Colonic mucosa (tissue), 4 donors: ENCODE measurements around the gene UBE2G2. TPM values are rescaled to one million over a fixed set of nuclear protein-coding genes. Genes with fewer than 3 reads are reported as not detected.

Experiments
- DNase-seq: peaks from one replicate; pipeline ENCODE4 v3.0.0-alpha.2; 2020
- H3K27ac ChIP-seq: fragments of 200-600 bp; one replicate; pipeline ENCODE4 v1.8.0; 2021
- H3K27me3 ChIP-seq: fragments of 200-600 bp; one replicate; pipeline ENCODE4 v1.8.0; 2021
- H3K36me3 ChIP-seq: fragments of 200-600 bp; one replicate; pipeline ENCODE4 v1.8.0; 2021
- H3K4me1 ChIP-seq: fragments of 200-600 bp; one replicate; pipeline ENCODE4 v1.8.0; 2021; ENCODE audit warnings: mild to moderate bottlenecking
- H3K4me3 ChIP-seq: fragments of 200-600 bp; one replicate; pipeline ENCODE4 v1.8.0; 2021
- H3K9ac ChIP-seq, 2 donors: one replicate each; pipeline ENCODE4 v1.7.0; 2013; ENCODE audit warnings: control low read depth in 2 of 2, low read depth in 2 of 2, low read length in 2 of 2
- H3K9me3 ChIP-seq: fragments of 200-600 bp; one replicate; pipeline ENCODE4 v1.8.0; 2021
- CTCF ChIP-seq: fragments of 200-600 bp; IDR thresholded peaks from one replicate; pipeline ENCODE4 v1.8.0; 2022; ENCODE audit warnings: antibody characterized with exemption, mild to moderate bottlenecking
- intact Hi-C: fragments of 100-400 bp; cut with DNase I; formaldehyde crosslinking; loops from one replicate; pipeline ENCODE4 v1.14.1; 2022
- total RNA-seq, 2 donors: library from RNA; stranded (reverse); fragmentation: NEBNext Ultra II Directional in 1 of 2; extraction: Animal tissue kit (Norgen Biotek cat#: 25700) in 1 of 2; gene quantifications; one replicate each; pipeline ENCODE4 v1.2.1, GENCODE V29; 2021
- donor health status: healthy.
- donor health status: DM: no; HTN: no; CAD: no.
- donor health status: DM: no; HTN: no; CAD: no.

UBE2G2 gene
- total RNA-seq, 2 donors from 2014 or later, result 50.3 to 76.1 TPM

- intact Hi-C loops, result no loop called here
- no peaks in the 10 kb centered on the region for H3K4me1 ChIP-seq
- H3K36me3 ChIP-seq, result no peaks in the 10 kb centered on the region
- no peaks in the 10 kb centered on the region for H3K27me3 ChIP-seq
- no peak for TF ChIP-seq CTCF
- H3K9me3 ChIP-seq, result no peaks in the 10 kb centered on the region
- no peak overlapping the region for H3K9ac ChIP-seq
- H3K4me3 ChIP-seq, result no peak overlapping the region
- no peak overlapping the region for H3K27ac ChIP-seq
- no peak for DNase-seq
These were observed 14.4 kb upstream of the UBE2G2 start for GRCh38 chr21:44815852-44816628.

GRCh38 chr21:44815225-44815624, 13.6 kb upstream of the UBE2G2 start:
- Histone ChIP-seq H3K9ac (no peak overlapping the region), H3K27ac (no peak overlapping the region), H3K4me1 (no peaks in the 10 kb centered on the region), H3K4me3 (no peak overlapping the region), H3K27me3 (no peaks in the 10 kb centered on the region), H3K9me3 (no peaks in the 10 kb centered on the region), H3K36me3 (no peaks in the 10 kb centered on the region)
- no peak for TF ChIP-seq CTCF
- intact Hi-C loops, result no loop called here
- DNase-seq, result no peak

- no peaks in the 10 kb centered on the region for H3K36me3 ChIP-seq
These were observed 12.9 kb upstream of the UBE2G2 start for GRCh38 chr21:44814498-44815023.

DNA sequence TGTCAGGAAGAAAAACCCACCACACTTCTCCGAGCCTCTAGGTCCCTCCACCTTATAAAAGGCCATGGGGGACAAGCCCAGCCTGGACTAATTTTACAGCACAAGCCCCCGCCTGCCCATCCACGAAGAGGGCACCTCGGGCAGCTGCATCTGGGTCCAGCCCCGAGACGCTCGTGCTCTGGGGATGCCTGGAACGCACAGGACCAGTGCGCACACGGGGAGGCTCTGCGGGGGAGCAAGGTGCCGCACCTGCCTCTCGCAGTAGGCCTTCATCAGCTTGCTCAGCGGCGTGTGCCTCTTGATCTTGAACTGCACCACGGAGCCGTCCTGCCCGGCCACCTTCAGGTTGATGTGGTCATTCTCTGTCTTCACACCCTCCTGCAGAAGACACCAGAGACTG, 12.1 kb upstream of the UBE2G2 start:
- H3K9ac ChIP-seq, result no peak overlapping the region
- H3K4me3 ChIP-seq, result no peak overlapping the region
- intact Hi-C loops, result no loop called here
- no peaks in the 10 kb centered on the region for H3K27me3 ChIP-seq
- no peaks in the 10 kb centered on the region for H3K4me1 ChIP-seq
- no peaks in the 10 kb centered on the region for H3K9me3 ChIP-seq
- no peak for DNase-seq
- no peak overlapping the region for H3K27ac ChIP-seq
- H3K36me3 ChIP-seq, result no peaks in the 10 kb centered on the region
- TF ChIP-seq CTCF, result no peak

More at GRCh38 chr21:44814498-44815023, 12.9 kb upstream of the UBE2G2 start:
- no peak overlapping the region for H3K9ac ChIP-seq
- H3K27me3 ChIP-seq, result no peaks in the 10 kb centered on the region
- no peak for DNase-seq
- H3K9me3 ChIP-seq, result no peaks in the 10 kb centered on the region
- intact Hi-C loops, result no loop called here
- no peak overlapping the region for H3K4me3 ChIP-seq
- no peak for TF ChIP-seq CTCF
- H3K4me1 ChIP-seq, result no peaks in the 10 kb centered on the region
- H3K27ac ChIP-seq, result no peak overlapping the region

DNA sequence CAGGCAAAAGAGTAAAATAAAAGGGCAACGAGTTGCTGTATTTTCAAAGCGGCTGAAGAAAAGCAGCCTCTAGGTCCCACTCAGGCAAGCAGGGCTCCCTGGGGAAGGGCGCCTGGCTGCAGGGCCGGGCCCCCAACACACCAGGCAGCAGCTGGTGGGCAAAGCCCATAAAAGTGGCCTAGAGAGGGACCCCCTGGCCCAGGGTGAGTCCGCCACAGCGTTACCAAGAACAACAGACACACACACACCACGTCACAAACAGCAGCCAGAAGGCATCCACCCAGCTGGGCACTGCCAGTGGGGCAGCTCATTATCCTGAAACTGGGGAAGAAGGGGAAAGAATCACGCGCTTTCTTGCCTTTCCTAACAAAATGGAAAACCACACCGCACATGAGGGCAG, 11.5 kb upstream of the UBE2G2 start:
- no peaks in the 10 kb centered on the region for H3K9me3 ChIP-seq
- DNase-seq, result no peak
- no peak overlapping the region for H3K4me3 ChIP-seq
- no peaks in the 10 kb centered on the region for H3K4me1 ChIP-seq
- no peak overlapping the region for H3K9ac ChIP-seq
- intact Hi-C loops, result no loop called here
- H3K27ac ChIP-seq, result no peak overlapping the region
- H3K36me3 ChIP-seq, result no peaks in the 10 kb centered on the region
- TF ChIP-seq CTCF, result no peak
- no peaks in the 10 kb centered on the region for H3K27me3 ChIP-seq
